HG02884 (cell line): Measurements from ENCODE around the gene LRRC4C.
A peak's percentile ranks its signal among the peaks of the same experiment; 100 is the strongest.

Experiments used
- ATAC-seq: cut with Tn5 transposase; IDR thresholded peaks from one replicate; pipeline ENCODE4 v1.9.1; 2021; ENCODE audit warnings: mild to moderate bottlenecking, moderate library complexity; ENCODE audit not compliant: unreplicated experiment

LRRC4C gene

DNA sequence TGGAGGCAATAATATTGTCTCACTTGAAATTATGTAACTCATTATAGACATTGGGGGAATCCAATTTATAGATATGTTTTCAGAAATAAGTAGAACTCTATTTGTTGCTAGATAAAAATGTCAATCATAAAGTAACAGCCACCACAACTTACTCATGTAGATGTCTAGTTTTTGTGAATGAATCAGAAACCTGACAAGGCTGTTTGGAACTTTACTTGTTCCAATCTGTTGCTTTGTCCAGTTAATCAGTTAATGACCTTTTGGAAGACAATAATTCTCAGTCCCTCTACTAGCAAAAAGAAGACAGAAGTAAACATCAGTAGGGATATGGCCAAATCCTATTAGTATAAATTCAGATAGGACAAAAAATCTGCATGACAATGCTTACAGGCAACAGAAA lies 1143.3 kb downstream of the LRRC4C start:
- no peak for ATAC-seq

DNA sequence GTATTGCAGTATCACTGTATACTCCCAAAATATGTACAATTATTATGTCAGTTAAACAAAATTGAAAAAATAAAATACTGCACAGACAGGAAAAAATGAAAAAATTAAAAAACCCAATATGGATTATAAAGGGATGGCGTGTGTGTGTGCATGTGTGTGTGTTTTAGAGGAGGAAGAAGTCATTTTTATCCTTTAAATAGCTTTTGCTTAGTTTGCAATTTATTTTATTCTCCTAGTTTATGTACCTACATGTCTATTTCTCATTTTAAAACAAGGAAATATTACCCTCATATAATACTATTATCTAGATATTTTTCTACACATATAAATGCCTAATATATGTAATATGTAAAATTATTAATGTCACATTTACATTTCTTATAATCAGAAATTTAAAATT lies 1144.3 kb downstream of the LRRC4C start:
- no peak for ATAC-seq

DNA sequence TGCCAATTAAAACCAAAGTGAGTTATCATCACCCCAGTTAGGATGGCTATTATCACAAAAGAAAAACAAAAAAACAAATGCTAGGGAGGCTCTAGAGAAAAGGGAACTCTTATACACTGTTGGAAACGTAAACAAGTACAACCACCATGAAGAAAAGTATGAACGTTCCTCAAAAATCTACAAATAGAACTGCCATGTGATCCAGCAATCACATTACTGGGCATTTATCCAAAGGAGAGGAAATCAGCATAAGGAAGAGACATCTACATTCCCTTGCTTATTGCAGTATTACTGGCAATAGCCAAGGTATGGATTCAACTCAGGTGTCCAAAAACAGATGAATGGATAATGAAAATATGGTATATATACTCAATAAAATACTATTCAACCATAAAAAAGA lies 1145.1 kb downstream of the LRRC4C start:
- no peak for ATAC-seq

DNA sequence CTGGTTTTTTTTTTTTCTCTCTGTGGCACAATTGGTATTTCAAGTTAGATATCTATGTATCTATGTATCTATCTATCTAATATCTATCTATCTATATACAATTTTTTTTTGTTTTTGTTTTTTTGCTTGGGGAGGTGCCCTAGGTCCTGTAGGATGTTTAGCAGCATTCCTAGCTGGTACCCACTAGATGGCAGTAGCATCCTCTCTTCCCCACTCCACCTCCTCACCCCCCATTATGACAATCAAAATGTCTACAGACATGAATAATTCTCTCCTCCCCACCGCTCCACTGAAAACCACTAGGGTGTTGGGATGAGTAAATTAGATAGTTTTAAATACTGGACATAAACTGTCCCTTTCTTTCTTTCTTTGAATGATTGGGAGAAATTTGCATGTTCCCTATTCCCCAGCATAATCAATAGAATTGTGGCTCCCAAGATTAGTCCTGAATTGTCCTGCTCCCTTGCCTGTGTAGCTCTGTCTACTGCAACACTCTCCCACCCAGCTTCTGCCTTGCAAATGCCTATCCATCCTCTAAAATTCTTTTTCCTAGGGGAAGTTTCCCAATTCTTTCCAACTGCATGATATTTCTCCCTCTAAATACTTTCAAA lies 1152.4 kb downstream of the LRRC4C start:
- ATAC-seq, result peak; percentile 81

DNA sequence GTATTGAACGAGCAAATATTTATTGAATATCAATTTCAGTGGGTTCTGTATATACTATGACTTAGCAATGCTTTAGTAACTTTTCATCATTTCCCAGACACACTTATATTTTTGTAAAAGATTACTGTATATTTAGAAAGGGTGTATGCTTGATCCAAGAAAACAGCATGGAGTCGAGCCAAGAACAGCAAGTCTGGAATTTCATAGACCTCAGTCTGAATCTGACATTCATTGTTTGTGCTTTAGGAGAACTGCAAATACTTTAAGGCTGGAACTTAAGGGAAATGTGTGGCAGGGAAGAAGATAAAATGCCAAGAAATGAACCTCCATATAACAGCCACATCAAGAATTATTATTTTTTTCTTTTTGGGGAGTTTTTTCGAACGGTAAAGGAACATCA lies 1156.8 kb downstream of the LRRC4C start:
- no peak for ATAC-seq

DNA sequence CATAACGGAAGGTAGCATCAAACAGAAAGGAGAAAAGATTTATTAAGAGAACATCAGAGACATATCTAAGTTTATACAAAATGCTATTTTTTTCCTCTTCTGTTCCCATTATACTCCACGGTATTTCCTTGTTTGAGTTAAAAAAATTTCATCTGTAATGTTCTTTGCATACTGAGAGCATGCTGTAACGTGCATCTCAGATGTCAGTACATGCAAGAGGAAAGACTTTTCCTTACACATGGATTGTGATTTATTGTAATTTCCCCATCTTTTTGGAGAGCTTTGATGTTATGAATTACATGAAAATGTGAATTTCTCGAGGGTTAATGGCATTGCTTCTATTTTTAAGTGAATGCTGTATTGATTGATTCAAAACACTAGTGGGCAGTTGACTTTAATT lies 1164.0 kb downstream of the LRRC4C start:
- no peak for ATAC-seq

DNA sequence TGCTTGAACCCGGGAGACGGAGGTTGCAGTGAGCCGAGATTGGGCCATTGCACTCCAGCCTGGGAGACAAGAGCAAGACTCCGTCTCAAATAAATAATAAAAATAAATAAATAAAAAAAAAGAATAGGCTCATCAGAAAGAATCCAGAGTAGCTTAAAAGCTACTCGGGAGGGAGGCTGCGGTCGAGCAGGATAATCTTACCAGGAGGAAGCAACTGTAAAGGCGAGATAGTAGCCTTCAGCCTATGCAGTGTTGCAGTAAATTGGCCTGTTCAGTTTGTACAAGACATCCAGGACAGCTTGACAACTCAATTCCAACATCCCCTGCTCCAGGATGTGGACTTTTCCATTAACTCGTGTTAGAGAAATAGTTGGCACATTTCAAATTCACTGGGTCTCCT lies 1164.7 kb downstream of the LRRC4C start:
- ATAC-seq, result no peak

DNA sequence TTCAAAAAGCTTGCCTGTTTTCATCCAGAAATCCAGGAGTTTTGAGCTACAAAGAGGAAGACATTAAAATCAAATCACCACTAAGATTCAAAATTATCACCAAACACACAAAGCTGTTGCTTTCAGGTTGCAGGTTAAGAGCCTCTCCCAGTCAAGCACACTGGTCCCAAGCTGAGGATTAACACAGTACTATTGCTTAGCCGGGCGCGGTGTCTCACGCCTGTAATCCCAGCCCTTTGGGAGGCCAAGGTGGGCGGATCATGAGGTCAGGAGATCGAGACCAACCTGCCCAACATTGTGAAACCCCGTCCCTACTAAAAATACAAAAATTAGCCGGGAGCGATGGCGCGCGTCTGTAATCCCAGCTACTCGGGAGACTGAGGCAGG lies 1165.1 kb downstream of the LRRC4C start:
- ATAC-seq, result no peak

DNA sequence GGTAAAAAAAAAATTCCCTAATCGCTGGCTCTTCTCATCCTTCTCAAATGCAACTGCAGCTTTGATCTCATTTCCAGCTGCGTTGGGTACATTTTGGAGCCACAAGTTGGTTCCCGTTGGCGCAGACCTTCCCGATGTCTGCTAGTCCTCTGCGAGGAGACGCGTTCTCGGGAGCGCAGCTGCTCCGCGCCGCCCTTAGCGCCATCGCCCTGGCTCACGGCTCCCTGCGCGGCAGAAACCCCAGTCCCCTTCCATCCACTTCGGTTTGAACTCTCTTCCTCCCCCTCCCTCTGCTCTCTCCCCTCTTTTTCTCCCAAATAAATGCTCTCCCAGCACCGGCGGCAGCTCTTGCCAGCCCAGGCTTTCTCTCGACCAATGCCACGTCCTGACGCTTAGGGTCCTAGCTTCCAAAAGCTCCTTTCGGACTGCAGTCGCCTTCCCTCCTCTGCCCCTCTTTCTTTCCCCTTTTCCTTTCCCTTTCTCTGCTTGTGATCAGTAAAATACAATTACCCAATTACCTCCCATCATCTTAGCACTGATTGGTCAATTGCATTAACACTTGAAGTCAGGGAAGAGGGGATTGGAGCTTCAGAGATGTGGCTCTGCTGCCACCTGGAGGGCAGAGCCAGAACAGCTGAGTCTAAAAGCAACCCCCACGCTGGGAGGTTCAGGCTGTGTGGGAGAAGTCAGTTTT lies 1165.7 kb downstream of the LRRC4C start:
- peak; percentile 96 for ATAC-seq

DNA sequence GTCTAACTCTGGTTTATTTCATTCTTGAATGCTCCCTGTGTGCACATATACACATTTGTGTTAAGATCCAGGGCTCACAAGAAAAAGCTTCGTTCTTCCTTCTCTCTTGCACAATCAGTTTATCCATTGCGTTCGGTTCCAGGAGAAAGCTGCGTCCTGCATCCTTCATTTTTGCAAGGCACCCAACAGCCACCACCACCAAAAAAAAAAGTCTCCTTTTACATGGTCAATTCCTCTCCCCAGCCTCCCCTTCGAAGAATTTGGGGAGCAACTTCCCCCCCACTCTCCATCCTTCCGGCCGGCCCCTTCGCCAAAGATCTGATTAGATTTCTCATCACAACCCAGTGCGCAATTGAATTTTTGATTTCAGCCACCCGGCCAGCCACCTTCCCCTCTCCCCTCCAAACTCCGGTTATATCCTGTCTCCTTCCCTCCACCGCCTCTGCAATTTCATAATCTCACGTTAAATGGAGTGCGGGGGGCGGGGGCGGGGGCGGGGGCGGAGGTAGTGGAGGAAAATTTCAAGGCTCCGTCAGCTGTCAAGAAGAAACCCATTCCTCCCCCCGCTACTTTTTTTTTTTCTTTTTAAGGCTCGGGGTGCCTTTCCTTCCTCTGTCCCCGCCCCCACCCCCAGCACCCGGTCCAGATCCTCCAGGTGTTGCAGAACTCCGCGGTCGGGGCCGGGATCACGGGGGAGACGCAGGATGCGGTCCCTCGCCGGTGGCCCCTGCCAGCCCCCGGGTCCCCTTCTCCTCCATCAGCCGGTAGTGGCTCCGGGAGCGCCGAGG lies 1166.5 kb downstream of the LRRC4C start:
- no peak for ATAC-seq

DNA sequence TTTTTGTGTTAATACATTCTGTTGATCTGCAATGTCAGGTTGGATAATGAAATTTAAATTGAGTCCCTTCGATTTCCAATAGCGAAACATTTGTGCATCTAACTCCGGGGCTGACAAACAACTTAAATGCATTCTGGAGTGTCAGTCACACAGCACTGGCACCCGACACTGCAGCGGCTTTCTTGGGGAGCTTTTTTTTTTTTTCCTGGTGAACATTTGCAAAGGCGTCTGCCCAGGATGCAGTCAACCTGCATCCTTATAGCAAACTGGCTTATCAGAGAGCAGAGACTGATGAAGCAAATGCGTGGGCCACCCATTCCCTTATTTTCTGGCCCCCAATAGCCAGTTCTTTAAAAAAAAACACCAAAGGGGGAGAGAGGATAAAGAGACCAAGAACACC lies 1167.7 kb downstream of the LRRC4C start:
- ATAC-seq, result no peak

DNA sequence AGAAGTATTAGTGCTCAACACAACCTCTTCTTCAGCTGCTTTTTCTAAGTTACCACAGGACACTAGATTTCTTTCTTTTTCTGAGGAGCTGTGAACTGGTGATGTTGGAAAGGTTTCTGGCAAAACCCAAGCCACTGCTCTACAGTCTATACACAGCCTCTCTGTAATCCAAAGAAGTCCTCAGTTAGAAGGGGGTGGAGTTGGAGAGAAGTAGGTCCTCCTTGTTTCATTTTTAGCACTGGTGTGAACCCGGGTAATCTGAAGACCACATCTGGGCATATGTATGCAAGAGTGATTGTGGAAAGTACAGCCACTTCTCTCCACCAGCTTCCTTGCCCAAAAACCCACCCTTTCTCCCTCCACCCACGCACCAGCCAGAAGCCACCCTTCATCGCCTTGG lies 1168.1 kb downstream of the LRRC4C start:
- ATAC-seq, result no peak

DNA sequence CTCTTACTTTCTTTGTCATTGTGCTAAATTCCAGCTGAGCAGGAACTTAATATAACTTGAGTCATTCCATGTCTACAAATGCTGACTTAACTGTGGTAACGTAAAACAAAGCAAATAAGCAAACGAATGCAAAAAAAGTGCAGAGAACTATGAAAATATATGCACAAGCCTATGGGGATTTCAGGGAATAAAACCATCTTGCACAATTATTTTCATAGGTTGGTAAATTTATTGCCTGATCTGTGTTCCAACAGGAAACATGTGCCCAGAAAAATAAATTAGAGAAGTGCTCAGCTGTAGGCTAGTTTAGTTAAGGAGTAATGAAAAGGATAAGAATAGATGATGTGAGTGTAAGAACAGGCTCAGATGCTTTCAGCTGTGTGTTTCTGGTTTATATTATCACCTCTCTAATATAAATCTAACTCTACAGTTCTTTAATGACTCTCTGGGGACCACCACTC lies 1169.3 kb downstream of the LRRC4C start:
- ATAC-seq, result no peak

DNA sequence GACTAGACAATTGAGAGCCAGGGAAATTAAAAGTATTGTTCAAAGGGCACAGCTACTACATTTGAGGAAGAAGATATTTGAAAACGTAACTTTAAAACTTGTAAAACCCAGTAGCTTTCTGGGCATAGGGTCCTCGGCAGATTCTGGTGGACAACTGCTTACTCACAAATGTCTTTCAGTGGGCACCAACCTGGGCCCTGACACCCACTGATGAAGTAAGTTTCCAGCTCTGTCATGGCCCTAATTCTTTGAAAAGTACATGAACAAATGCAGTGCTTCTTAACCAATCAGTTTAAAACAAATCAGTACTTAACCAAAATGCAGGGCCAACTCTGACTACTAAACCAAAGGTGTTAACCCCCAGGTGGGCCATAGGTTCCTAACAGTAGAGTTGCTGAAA lies 1170.1 kb downstream of the LRRC4C start:
- ATAC-seq, result no peak

DNA sequence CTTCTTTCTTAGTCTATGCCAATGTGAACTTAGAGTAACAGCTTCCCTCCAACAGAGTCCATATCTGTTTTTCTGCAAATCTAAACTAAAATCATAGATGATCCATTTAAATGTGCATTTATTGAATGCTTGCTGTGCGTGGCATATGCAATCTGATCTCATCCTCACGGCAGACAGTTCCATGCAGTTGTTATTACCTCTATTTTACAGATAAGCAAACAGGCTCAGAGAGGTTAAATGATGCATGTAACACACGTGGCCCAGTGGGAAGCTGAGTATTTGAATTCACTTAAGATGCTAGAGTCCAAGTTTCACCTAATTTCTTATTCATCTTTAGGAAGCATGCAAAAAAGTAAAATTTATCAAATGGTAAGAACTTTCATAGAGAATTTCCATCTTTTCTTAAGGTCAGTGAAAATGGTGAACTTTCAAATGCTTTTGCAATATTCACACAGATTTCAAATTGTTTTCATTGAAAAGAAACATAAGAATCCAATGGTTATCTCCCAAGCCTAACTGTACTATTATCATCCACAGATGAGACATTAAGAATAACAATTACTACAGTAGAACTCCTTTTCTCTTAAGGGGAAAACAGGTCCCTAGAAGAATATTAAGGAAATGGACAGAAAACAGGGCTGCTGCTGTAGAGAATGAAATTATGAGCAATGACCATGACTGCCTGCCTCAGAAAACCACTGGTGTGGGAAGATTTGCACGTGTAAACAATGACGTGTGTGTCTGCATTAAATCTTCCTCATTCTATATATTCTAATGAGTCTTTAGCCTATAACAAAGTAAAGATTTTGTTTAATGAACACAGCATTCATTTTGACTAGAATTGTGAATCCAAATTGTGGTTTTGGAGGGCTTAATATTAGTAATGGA lies 1171.3 kb downstream of the LRRC4C start:
- no peak for ATAC-seq

DNA sequence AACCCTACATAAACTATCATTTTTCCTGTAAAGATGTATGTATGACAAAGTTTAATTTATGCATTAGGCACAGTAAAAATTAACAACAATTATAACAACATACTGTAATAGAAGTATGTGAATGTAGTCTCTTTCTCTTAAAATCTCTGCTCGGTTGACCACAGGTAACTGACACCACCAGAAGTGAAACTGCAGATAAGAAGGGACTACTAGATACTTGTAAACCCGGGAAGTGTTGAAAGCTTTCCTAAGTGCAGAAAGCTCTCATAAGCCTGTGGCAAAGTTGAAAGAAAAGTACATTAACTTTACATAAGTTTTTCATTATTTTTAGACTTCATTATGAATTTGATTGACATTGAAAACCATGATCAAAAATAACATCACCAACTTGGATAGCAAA lies 1173.3 kb downstream of the LRRC4C start:
- ATAC-seq, result no peak

DNA sequence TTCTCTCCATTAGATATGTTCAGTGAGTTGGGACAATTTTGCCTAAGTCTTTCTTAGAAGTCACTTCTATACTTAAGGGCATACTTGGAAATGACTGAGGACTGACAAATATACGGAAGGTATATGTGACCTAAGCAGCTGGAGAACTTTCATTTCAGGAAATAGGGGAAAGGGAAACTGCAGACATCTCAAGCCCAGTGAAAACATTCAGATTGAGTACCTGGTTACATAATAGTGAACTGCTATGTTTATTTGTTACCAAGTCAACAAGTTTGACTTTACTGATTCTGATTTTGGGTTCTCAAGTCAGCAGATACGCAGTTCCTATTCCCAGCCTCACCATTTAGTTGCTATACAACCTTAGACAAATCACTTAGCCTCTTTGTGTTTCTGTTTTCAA lies 1173.9 kb downstream of the LRRC4C start:
- no peak for ATAC-seq

DNA sequence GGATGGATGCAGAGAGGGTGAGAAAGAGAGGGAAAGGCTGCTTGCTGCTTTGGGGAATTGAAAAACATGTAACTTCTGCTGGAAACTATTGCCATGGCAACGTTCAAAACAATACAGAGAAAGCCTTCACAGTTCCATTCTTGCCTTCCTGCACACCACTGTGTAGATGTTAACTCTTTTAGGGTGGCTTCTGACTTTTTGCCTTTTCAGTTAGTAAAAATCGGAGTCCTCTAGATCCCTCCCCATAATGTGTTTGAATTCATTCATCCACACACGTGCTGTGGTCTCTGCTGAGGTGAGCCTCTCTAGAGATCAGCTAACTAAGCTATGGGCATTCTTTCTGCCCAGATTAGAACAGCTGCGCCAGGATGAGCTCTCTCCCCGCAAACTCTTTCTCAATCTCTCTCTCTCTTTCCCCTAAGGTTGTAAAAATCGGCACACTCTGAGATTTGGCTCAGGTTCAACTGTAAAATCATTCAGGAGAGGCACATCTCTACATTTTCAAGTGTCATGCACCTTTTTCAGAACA lies 1178.3 kb downstream of the LRRC4C start:
- no peak for ATAC-seq

DNA sequence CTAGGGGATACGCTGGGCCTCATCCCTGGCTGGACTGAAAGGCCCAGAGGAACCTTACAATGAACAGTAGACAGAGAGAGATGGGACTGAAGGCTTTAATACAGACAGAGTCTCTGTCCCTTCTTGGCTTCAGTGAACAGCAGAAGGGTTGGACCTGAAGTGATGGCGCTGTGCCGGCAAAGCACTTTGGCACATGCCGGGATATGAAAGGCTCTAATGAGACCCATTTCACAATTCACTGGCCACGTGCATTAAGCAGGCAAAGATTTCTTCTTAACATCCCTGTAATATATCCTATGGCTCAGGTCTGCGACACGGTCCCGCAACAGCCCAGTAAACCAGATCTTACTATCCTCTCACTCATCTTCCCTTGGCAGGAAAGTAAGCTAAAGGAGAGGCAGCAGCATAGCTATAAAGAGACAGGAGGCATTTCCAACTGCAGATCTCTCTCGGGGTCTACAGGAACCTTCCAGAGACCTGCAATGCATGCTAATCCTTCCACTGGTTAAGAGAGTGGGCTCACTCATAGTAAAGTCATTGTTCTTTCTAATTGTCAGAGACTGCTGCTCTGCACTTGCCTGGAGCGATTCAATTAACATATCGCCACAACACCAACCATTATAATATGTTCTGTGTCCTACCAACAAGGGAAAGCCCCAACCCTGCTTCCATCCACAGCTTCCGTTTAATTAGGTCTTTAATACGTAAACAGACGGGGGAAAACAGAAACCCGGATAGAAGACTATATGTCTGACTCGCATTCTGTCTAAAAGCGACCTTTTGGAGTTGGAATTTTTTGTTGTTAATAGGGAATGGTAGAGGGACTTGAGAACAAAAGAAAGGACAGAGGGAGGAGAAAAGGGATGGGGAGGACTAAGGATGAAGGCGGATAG lies 1179.0 kb downstream of the LRRC4C start:
- ATAC-seq, result no peak

DNA sequence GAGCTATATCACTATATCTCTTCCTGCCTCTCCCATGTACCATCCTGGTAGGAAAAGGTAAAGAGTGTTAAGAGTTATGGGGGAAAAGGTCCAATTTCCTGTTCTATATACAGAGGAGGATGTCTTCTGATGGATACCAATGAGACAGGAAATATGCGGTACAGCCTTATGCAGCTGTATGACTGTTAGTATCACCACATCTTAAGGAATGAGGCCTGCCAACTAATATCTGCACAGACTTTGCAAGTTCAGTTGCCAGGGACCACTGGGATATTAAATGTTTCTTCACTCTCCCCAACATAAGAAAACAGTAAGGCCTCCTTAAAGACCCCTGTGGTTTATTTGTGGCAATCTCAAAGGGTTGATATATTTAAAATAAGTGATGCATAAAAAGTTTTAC lies 1182.5 kb downstream of the LRRC4C start:
- ATAC-seq, result no peak
